Measurements from ENCODE around the gene UBTF.

The UBTF gene

DNA sequence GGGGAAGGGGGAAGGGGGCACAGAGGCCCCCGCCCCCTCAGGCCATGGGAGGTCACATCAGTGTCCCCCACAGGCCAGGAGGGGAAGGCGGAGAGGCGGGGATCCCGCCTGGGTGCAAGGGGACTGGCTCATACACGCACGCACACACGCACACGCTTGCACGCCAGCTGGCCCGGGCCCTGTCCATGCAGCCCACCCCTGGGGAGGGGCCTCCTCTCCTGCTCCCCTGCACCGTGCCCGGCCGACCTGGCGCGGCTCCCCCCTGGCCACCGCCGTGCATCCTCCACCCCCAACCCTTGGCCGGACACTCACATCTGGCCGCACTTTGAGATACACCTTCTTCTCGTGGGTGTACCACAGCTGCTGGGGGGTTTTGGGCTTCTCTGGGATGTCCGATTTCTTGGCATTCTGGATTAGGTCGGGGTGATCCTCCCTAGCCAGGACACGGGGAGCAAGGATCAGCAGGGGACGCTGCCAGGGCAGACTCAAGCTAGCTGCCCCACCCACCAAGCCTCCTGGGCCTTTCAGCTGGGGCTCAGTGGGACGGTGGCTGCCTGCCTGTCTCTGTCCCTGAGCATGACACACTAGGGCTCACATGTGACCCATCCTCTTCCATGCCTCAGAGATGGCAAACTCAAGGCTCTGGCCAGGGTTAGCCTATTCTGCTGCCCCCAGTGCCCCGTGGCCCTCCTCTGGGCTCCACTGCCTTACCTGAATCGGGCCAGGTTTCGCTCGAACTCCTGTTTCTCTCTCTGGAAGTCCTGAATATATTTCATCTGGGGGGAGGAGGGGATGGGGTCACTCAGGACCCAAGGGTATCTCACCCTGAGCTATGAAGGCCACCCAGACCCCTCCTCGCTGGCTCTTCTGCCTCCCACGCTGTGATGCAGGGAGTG is 6.7 kb downstream of the UBTF start:
- DNase-seq: no peak

DNA sequence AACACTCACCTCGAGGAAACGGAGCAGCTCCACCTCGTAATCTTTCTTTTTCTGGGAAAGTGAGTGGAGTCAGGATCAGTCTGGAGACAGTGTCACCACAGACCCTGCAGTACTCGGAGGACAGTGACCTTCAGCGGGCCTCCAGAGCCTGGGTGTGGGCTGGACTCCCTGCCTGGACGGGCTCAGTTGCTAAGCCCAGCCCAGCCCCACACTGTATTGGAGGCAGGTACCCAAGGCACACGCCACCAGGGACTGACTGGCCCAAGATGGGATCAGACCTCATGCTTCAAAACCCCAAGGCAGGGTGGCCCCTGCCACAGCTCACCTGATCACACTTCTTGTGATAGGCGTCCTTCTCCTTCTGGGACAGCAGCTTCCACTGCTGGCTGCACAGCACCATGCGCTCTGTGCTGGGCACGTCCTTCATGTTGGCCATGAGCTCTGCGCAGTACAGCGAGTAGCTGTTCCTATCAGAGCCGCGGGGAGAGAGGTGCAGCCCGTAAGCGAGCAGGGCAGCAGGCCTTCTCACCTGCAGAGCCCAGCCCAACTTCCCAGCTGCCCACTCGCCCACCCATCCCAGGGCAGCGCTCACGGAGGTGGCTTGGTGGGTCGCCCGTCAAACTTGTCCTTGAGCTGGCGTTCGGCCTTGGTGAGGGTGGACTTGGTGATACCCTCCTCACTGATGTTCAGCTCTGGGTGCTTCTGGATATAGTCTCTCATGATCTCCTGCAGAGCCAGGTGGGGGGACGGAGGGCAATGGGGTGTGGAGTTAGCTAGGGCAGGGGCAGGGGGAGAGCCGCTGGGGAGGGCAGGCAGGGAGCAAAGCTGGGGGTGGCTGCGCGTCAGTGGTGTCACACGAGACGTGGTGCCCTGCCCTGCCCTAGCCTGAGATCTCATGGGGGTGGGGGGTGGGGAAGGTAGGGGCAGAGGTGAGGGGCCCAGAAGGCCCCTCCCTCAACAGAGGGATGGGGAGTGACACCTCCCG is 7.9 kb downstream of the UBTF start:
- no peak for DNase-seq

- peak; percentile 93 for DNase-seq
These were observed 8.9 kb downstream of the UBTF start for GRCh38 chr17:44210342-44211192.

- DNase-seq: peak; percentile 70
These were observed 9.6 kb downstream of the UBTF start for GRCh38 chr17:44209786-44210341.

GRCh38 chr17:44207743-44208142 is 11.7 kb downstream of the UBTF start:
- DNase-seq: no peak

GRCh38 chr17:44207319-44207718 is 12.2 kb downstream of the UBTF start:
- DNase-seq: no peak

DNA sequence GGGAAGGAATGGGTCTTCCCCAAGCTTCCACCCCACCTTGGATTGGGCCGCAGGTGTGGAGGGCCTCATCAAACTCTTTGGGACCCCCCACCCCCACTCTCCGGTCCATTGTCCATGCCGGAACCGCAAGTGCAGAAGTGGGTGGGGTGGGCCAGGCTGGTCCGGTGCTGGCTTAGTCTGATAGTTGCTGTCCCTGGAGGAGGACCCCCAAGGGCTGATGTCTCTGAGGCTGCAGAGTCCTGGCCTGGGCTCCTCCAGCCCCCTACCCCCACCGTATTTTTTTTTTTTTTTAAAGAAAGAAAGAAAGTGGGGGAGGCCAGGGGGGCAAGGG is 12.7 kb downstream of the UBTF start:
- DNase-seq: no peak

- no peak for DNase-seq
These were observed 13.3 kb downstream of the UBTF start for GRCh38 chr17:44205962-44206824.

GRCh38 chr17:44204441-44204882 is 15.0 kb downstream of the UBTF start:
- DNase-seq: no peak

DNA sequence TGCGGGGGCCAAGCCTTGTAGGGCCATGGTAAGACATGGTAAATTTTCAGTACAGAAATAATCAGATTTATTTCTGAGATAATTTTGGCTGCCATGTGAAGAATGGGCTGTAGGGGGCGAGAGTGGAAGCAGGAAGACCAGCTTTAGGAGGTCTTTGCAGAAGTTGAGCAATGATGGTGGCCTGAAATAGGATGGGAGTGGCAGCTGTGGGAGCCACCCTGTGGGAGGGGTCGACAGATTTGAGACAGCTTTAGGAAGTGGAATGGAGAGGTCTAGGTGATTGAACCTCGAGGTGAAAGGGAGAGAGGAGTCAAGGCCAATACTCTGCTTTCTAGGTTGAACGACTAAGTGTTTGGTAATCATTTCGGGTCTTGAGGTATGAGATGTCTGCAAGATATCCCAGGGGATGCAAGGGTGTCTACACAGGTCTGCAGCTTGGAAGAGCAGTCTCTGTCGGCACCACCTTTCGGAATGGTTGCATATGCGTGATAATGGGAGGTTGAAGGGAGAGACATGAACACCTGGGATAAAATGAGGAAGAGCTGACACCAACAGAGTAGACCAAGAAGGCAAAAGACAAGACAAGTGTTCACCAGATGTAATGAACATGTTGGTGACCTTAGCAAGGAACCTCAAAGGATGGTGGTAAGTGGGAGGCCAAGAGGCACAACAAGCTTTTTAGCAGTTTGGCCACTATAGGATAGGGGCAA is 15.6 kb downstream of the UBTF start:
- DNase-seq: peak; percentile 71

GRCh38 chr17:44202756-44203155 is 16.7 kb downstream of the UBTF start:
- no peak for DNase-seq

DNA sequence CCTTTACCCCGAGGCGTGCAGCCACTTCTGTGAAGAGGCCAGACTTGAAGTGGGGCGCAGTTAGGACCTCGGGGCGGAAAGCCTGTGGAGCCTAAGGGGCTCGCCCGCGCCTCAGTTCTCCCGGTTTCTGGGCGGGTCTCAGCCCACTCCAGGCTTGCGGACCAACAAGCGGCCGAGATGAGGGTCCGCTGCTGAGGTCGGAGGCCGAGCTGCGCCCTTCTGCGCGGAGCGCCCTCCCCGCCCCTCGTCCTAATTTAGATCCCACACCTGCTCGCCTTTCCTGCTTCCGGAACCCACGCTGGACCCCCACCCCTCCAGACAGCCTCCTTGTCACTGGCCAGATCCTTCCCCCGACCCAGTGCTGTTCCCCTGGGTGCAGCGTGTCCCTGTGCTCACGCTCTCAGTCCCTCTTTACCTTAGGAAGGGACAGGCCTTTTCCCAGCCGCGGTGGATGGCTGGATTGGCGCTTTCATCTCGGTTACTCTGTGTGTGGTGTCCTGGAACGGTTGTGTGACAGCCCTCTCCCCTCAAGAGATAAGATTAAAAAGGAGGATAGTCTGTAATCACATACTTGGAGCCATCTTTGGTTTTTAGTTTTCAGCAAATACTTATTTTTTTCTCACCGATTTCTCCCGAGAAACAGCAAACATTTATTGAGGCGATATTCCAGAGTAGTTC is 18.9 kb downstream of the UBTF start:
- no peak for DNase-seq

DNA sequence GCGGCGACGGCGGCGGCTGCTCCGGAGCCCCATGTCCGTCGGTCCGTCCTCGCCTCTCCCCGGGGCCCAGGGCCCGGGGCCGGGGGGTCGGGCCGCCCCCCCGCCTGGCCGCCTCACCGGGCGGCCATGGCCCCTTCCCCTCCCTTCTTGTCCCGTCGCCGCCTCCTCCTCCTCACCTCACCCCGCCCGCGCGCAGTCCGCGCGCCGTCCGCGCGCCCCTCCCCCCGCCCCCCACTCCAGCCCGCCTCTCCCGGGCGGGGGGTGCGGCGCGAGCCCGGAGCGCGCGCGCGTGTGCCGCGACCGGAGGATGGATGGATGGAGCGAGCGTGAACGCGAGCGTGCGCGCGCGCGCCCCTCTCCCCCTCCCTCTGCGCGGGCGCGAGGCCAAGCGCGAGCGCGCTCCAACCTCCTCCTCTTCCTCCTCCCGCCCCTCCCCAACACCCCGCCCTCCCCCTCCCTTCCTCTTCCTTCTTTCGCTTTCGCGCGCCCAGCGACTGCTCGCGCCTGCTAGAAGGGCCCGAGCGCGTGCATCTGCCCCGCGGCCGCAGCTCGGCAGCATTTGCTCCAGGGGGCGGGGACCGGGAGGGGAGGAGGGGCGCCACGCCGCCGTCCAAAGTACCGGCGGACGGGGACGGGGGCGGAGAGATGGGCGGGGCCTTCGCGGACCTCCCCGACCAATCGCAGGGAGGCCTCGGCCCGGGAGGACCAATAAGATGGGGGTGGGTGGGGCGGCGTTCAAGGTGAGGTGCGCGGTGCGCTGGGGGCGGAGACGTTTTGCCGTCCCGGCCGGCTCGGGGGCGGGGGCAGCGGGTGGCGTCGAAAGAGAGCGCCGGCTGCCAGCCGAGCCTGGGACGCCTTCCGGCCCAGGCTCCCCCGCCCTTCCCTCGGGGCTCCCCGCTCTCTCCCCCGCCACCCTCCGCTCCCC is 19.7 kb downstream of the UBTF start, which contains the start of gene ATXN7L3:
ATXN7L3 (minus strand) TSS at position 332 of the 925 bp plus-strand sequence. CDS start 1,814 bp downstream, outside the sequence.
- DNase-seq: peak; percentile 100

DNA sequence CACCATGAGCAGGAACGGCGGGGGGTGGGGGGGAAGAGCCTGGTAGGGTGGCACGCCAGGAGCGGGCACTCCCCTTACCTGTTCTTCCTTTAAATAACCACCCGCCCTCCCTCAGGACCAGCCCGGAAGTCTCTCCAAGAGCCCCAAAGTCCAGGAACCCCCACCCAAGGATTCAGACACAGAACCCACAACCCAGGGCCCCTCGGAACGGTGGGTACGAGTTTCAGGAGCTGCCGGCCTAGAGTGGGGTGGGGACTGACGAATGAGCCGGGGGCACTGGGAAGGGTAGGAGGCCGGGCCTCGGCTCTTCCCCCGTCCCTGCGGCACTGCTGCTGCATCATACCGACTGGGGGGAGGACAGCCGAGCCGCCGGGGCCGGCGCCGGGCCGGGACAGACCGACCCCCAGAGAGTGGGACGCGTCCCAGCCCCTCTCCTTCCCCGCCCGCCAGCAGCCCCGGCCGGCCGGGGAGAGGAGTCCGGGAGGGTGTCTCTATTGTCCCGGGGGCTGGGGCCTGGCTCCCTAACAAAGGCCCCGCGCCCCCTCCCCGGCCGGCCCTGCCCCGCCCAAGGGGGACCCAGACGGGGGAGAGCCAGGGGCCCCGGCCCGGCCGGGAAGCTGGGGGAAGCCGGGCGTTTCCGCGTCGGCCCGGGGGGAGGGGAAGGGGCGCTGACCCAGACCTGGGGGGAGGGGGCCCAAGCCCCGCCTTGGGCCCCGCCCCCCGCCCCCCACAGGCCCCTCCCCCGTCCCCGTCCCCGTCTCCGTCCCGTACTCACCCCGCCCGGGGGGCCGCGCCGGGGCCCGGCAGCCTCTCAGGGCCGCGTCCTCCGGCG is 20.5 kb downstream of the UBTF start:
- DNase-seq: peak; percentile 68

DNA sequence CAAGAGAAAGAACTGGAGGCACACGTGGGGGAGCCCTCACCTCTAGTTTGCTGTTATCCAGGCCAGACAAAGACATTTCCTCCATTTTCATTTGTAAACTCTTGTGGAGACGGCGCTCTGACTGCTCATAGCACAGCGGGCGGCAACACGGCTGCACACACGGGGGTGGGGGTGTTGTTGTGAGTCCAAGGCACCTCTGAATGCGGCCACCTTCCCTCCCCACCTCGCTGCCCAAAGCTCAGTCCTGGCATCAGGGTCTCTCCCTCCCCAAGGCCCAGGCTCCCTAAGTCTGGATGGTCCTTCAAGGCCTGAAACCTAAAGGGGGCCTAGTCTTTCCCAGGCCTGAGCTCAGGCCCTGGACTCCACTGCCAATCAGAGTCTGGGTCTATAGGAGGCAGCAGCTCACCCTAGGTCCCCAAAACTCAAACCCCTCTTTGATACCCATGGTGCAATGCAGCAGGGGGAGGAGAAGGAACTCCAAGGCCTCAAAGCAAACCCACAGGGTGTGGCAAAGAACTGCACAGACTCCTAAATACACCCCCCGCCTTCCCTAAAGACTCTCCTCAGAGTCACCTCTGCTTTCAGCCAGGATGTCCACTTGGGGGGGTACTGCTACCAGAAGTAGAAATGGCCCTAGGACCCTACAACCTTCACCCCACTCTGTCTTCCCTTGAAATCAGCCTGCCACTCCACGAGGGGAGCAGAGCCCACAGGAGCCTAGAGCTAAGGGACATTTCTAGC is 21.3 kb downstream of the UBTF start:
- peak; percentile 55 for DNase-seq

GRCh38 chr17:44197107-44197506 is 22.4 kb downstream of the UBTF start:
- DNase-seq: no peak
